HEK293 (cell line): ENCODE measurements around the gene PVALEF.

Experiments used
- CTCF ChIP-seq: fragments of 450-650 bp; formaldehyde crosslinking; IDR thresholded peaks from 2 replicates; pipeline ENCODE4 v1.5.1; 2016; ENCODE audit warnings: missing biosample characterization, missing genetic modification characterization
- INSM2 ChIP-seq: fragments of 450-650 bp; formaldehyde crosslinking; IDR thresholded peaks from 2 replicates; pipeline ENCODE4 v1.5.1; 2016; ENCODE audit warnings: missing biosample characterization, missing genetic modification characterization
- REST ChIP-seq: fragments of 450-650 bp; formaldehyde crosslinking; IDR thresholded peaks from 2 replicates; pipeline ENCODE4 v1.5.1; 2016; ENCODE audit warnings: missing biosample characterization, missing genetic modification characterization
- YY1 ChIP-seq: fragments of 450-650 bp; formaldehyde crosslinking; IDR thresholded peaks from 2 replicates; pipeline ENCODE4 v1.5.1; 2018; ENCODE audit warnings: missing biosample characterization, missing genetic modification characterization
- ZBTB49 ChIP-seq: fragments of 450-650 bp; formaldehyde crosslinking; IDR thresholded peaks from 2 replicates; pipeline ENCODE4 v1.5.1; 2016; ENCODE audit warnings: missing biosample characterization, missing genetic modification characterization, low read depth
- ZNF548 ChIP-seq: fragments of 450-650 bp; formaldehyde crosslinking; IDR thresholded peaks from 2 replicates; pipeline ENCODE4 v1.5.1; 2016; ENCODE audit warnings: missing biosample characterization, missing genetic modification characterization
- ZNF558 ChIP-seq: fragments of 450-650 bp; formaldehyde crosslinking; IDR thresholded peaks from 2 replicates; pipeline ENCODE4 v1.5.1; 2016; ENCODE audit warnings: missing biosample characterization, missing genetic modification characterization
- ZNF561 ChIP-seq: fragments of 450-650 bp; IDR thresholded peaks from 2 replicates; pipeline ENCODE4 v1.5.1; 2018; ENCODE audit warnings: missing biosample characterization, missing genetic modification characterization, borderline replicate concordance
- ZNF660 ChIP-seq: fragments of 450-650 bp; IDR thresholded peaks from 2 replicates; pipeline ENCODE4 v1.5.1; 2018; ENCODE audit warnings: missing biosample characterization, mild to moderate bottlenecking, missing genetic modification characterization
- ZNF76 ChIP-seq: fragments of 450-650 bp; formaldehyde crosslinking; IDR thresholded peaks from 2 replicates; pipeline ENCODE4; 2016; ENCODE audit warnings: low read depth, missing biosample characterization, missing genetic modification characterization, borderline replicate concordance
- ZNF792 ChIP-seq: fragments of 450-650 bp; formaldehyde crosslinking; IDR thresholded peaks from 2 replicates; pipeline ENCODE4 v1.5.1; 2016; ENCODE audit warnings: missing biosample characterization, missing genetic modification characterization
- ZSCAN18 ChIP-seq: fragments of 450-650 bp; formaldehyde crosslinking; IDR thresholded peaks from 2 replicates; pipeline ENCODE4 v1.5.1; 2016; ENCODE audit warnings: missing biosample characterization, missing genetic modification characterization
- ZSCAN5A ChIP-seq: fragments of 450-650 bp; formaldehyde crosslinking; IDR thresholded peaks from 2 replicates; pipeline ENCODE4 v1.5.1; 2016; ENCODE audit warnings: missing biosample characterization, missing genetic modification characterization

- TF ChIP-seq ZNF548 (tag by site-specific recombination): no peak
- no peak for TF ChIP-seq ZSCAN18 (tag by site-specific recombination)
- no peak for TF ChIP-seq REST (tag by site-specific recombination)
- TF ChIP-seq CTCF (tag by site-specific recombination): no peak
- no peak for TF ChIP-seq ZNF558
- TF ChIP-seq ZSCAN5A: no peak
- no peak for TF ChIP-seq ZNF76 (tag by site-specific recombination)
- TF ChIP-seq ZBTB49 (tag by site-specific recombination): no peak
- no peak for TF ChIP-seq ZNF561 (tag by site-specific recombination)
- no peak for TF ChIP-seq ZNF792 (tag by site-specific recombination)
- no peak for TF ChIP-seq ZNF660 (tag by site-specific recombination)
- no peak for TF ChIP-seq YY1 (tag by site-specific recombination)
- no peak for TF ChIP-seq INSM2 (tag by site-specific recombination)
These were observed 32.3 kb upstream of the PVALEF start for GRCh38 chr17:81132770-81133723.
